Measurements from ENCODE around the gene ZNF396.

The ZNF396 gene

DNA sequence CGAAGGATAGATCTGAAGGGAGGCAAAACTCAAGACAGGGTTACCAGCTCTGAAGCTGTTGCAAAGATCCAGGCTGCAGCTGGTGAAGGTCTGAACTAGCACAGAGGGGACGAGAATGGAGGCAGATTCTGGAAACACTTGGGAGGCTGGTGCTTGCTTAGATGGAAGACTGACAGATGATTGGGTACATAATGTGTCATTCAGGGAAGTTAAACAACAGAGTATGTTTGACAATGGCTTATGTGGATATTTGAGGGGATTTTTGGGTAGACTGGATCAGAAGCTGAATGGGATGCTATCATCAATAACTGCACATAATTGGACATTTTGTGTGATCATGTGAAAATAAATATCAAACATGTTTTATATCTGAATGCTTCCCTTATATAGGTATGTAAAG lies 2.3 kb upstream of the ZNF396 start:
- DNase-seq: no peak

DNA sequence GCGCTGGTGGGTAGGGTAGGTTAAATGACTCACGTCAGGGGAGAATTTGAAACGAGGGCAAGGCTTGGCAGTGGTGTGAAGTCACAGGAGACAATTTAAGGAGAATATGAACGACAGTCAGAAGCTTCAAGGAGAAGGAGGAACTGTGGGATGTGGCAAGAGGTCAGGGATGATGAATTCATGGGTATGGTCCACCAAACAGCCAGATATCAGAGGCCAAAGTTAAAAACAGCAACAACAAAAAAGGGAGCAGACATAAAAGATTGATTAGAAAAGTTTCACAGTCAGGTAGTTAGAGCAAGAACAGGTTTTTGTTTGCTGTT lies 1.4 kb upstream of the ZNF396 start:
- no peak for DNase-seq

DNA sequence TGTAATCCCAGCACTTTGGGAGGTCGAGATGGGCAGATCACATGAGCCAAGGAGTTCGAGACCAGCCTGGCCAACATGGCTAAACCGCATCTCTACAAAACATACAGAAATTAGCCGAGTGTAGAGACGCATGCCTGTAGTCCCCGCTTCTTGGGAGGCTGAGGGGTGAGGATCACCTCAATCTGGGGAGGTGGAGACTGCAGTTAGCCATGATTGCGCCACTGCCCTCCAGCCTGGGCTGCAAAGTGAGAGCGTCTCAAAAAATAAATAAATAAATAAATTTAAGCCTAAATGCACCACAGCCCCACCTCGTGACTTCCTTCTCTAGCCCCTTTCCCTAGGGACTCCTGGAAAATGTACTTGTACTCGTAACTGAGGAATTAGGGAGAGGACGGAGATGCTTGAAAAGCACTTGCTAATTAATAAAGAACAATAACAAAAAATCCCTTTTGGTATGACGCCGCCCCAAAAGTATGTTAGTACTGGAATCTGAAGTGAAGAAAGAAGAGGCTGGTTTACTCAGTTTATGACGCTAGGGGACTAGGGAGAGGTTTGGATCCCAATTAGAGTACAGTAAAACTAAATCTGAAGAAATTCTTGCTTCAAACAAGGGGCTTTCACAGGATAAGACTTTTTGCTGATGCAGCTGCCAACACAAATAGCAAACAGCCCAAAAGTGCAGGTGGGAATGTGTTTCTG lies 887 bp upstream of the ZNF396 start:
- DNase-seq: no peak

DNA sequence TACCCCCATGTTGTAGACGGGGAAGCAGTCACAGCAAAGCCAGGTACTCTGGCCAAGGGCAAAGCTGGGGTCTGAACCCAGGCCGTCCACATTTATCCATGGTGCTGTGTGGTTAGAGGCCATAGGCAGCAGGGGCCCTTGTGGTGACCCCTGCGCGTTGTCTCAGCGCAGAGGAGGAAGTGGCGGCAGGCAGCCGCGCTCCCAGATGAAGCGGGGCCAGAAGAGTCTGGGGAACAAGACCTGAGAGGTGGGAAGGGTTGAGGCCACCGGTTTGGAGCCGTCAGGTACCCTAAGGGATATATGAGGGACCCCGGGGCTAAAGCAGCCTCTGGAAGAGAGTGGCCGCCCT lies 770 bp downstream of the ZNF396 start:
- DNase-seq: no peak

DNA sequence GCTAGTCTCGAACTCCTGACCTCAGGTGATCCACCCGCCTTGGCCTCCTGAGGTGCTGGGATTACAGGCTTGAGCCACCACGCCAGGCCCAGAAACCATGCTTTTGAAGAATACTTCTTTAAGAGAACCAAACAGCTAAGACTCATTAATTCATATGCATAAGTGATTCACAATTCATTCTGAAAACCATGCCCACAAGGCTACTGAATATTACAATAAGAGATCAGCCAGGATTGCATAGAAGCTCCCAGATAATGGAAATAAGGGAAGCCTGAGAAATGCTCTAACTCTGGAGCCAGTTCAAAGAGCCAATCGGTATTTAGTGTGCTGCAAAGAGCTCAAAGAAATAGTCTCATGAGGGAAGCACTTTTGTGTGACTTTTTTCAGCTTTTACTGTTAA lies 2.4 kb downstream of the ZNF396 start:
- DNase-seq: no peak

DNA sequence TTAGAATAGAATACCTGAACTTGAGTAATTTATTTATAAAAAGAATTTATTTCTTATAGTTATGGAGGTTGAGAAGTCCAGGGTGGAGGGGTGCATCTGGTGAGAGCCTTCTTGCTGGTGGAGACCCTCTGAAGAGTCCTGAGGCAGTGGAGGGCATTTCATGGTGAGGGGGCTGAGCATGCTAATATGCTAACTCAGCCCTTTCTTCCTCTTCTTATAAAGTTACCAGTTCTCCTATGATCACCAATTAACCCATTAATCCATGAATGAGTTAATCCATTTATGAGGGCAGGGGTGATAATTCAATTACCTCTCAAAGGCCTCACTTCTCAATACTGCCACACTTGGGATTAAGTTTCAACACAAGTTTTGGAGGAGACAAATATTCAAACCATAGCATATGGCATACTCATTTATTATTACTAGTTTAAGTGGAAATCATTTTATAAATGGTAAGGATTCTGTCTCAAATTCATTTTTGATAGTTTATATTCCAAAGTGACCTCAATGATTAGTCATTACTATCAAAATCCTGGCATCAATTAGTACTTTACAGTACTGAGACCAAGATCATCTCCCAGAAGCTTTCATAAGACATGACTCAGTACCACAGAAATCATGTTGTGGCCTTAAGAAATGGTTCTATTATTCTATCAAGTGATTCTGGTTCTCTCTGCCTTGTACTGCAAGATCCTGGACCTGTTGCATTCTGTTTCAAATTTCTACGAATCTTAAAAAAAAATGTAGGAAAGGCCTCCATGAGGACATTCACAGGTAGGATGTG lies 5.5 kb downstream of the ZNF396 start:
- no peak for DNase-seq

DNA sequence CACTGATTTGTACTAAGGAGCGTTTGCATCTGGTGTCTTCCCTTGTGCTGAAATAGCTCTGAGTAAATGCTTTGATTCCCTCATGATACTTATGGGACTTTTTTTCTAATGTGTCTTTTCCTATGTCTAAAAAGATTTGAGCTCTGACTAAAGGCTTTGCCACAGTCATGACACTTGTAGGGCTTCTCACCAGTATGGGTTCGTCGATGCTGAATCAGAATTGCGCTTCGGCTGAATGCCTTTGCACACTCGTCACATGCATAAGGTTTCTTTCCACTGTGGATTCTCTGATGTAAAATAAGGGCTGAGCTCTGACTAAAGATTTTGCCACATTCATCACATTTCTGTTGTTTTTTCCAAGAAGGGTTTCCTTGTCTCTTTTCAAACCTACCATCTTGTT lies 8.0 kb downstream of the ZNF396 start:
- no peak for DNase-seq

DNA sequence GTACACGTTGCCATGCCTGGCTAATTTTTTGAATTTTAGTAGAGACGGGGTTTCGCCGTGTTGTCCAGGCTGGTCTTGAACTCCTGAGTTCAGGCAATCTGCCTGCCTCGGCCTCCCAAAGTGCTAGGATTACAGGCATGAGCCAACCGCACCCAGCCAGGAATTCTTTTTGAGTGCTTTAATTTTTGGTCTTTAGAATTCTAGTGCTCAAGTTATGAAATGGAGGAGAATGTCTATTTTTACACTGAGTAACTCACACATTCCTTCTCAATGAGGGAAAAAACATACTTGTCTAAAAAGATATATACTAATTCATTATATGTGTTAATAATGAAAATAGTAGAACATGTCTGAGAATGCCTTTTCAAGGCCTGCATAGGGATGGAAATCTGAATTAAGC lies 8.5 kb downstream of the ZNF396 start:
- DNase-seq: no peak

DNA sequence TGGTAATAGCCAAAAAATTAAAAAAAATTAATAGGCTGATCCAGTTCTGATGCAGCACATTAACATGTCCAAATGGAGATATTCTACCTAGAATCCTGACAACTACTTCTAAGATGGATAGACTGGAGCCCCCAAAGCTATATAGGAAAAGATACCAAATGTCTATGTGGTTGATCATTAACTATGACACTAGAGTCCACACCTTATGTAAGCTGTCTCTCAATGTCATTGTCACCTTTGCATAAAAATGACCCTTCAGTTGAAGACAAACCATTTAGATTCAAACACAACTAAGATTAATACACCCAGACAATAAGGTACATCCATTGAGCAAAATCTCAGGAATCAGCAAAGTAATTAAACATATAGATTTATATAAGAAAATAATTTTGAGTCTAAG lies 14.6 kb downstream of the ZNF396 start:
- no peak for DNase-seq

DNA sequence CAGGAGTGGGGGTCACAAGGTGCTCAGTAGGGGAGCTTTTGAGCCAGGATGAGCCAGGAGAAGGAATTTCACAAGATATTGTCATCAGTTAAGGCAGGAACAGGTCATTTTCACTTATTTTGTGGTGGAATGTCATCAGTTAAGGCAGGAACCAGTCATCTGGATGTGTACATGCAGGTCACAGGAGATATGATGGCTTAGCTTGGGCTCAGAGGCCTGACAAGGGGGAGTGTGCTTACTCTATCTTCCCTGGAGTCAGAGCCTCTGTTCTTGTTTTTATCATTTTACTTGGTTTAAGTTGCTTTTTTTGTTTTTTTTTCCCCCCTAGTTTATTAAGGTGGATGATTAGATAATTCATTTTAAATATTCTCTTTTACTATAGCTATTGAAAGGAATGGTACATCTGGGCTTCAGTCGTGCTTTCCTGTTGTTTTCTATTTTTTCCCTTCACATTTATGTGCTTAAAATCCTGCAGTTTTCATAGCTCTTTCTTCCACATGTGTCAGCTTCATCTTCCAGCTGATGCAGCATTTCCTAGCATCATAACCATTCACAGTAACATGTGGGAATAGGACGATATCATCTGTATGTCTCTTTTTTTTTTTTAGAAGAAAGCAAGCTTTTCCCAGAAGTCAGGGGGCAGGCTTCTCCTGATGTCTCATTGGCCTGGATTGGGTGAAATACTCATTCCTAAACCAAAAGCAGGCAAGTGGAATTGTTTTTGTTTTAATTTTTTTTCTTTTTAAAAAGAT lies 15.4 kb downstream of the ZNF396 start:
- no peak for DNase-seq

DNA sequence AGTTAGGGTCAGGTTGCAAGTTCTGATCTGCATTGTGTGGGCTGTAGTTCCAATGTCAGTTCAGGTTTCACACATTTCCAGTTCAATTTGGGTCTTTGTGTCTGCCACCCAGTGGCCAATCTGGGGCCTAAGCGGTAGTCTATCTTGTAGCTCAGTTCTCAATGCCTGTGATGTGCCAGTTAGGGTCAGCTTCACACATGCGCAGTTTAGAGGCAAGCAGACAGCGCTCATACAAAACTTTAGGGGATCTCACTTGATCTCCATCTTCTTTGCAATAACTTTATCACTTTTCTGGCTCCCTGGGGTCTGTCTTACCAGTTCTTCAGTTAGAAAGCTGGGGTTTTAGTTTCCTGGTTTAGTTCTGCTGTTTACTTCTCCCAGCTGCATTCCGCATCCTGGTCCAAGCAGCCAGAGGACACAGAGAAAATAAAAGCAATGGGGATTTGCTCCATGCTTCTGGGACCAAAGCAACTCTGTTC lies 22.0 kb downstream of the ZNF396 start:
- peak; percentile 35 for DNase-seq

DNA sequence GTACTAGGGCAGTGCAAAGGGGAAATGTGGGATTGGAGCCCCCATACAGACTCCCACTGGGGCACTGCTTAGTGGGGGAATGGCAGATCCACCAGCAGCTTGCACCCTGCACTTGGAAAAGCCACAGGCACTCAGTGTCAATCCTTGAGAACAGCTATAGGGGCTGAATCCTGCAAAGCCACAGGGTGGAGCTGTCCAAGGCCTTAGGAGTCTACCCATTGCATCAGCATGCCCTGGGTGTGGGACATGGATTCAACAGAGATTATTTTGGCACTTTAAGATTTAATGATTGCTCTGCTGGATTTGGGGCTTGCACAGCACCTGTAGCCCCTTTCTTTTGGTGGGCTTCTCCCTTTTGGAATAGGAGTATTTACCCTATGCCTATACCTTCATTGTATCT lies 24.4 kb downstream of the ZNF396 start:
- no peak for DNase-seq

DNA sequence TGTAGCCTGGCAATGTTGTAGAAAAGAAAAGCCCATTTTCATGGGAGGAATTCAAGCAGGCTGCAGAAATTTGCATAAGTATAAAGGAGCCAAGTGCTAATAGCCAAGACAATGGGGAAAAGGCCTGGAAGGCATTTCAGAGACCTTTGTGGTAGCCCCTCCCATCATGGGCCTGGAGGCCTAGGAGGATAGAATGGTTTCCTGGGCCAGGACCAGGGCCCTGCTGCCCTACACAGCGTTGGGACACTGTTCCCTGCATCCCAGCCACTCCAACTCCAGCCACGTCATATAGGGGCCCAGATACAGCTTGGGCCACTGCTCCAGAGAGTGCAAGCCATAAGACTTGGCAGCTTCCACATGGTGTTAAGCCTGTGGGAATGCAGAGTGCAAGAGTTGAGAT lies 24.9 kb downstream of the ZNF396 start:
- DNase-seq: no peak

DNA sequence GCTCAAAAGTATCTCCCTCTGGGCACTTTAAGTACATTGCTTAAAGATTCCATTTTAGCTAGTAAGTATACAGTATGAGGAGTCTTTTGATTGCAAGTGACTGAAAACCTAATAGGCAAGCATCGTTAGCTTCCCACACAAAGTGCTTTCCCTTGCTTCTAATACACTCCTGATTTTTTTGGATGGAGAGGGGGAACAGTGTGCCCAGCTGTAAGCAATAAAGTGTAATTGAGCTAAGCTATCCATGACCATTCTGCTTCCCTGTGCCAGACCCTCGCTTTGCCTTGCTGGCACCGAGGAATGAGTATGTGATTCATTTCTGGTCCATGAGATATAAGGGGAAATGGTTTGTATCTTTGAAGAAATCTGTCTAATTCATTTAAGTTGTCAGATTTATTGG lies 29.1 kb downstream of the ZNF396 start:
- no peak for DNase-seq

DNA sequence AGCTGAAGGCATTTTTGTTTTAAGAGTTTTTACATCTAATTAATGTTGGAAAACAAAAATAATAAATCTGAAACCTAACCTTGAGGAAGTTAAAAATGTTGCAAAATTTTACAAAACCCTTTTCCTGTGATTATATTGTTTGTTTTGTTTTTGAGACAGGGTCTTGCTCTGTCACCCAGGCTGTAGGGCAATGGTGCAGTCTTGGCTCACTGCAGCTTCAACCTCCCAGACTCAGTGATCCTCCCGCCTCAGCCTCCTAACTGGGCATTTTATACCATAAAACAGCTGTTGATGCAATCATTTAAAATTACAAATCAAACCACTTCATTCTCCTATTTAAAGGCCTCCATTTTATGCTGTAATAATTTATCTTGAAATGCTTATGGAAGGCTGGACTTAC lies 31.2 kb downstream of the ZNF396 start:
- DNase-seq: no peak

DNA sequence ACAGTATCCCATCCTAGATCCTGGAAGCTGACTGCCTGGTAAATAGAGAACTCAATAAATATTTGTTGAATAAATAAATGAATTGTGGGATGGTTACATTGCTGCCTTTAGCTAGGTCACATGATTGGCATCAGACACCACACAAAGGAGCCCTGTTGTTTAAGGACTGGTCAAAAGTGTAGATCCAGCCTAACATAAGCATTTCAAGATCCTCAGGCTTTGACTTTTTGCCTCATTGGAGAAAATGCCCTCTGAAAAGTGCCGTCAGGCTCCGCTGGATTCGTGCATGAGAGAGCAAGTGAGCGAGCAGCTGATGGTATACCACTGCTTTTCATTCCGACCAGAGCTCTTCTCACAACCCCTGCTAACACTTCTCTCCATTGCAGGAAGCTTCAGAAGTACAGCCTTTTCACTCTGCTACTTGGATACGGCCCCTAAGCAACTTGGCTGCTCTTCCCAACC lies 31.6 kb downstream of the ZNF396 start:
- no peak for DNase-seq

DNA sequence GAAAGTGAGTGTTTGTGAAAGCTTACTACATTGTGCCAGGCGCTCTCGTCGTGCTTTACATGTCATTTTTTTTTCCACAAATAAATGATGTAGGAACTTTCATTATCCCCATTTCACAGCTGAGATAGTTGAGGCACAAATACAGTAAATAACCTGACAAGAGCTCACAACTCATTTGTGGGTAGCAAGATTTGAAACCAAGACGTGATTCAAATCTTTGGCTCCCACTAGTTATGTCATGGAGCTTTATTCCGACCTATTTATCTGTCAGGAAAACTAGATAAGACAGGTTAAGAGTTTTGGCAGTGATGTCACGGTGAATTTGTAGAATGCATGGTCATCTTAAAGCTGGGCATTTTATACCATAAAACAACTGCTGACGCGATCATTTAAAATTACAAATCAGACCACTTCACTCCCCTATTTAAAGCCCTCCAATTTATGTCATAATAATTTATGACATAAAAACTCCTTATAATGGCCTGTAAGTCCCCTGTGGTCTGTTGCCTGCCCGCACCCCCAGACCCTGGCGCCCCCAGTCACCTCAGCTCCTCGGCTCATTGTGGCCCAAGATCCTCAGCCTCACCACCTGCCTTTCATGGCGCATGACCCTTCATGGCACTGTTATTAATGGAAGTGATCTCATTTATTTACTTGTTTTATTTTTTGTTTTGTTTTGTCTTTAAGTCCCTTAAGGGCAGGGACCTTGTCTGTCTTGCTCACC lies 32.2 kb downstream of the ZNF396 start:
- no peak for DNase-seq

DNA sequence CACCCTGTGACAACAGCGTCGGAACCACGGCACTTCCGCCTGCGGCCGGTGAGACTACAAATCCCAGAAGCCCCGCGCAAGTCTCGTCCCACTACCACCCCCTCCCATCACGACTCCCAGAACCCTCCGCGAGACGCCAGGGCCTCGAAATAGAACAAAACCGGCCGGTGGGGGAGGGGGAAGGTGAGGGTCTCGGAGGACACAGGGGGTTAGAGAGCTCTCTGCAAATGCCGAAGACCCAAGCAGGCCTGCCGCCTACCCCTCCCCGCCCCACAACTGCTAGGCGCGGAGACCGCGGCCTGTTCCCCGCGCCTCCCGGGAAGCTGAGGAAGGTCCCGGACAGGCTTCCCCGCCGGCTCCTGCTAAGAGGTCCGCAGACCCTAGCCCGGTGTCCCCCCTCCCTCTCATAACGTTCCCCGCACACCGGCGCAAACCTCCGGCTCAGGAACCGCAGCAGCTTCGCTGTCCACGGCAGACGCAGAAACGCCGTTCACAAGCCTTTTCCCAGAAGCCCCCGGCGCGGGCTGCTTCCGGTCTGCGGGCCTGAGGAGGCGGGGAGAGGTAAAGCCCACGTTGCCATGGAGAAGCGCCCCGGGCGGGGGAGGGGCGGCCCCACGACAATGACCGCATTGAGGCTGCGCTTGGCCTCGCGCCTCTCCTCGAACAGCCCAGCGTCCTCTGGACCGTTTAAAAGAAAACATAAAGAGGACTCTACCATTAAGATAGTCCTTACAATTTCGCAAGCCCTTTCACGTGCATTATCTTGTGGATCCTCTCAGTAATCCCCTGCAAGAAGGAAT lies 33.0 kb downstream of the ZNF396 start, which contains the start of gene ZNF24:
Gene ZNF24 (minus strand): TSS at position 485 of the 800 bp plus-strand sequence. CDS start 3,770 bp downstream, outside the sequence.
- peak; percentile 87 for DNase-seq

DNA sequence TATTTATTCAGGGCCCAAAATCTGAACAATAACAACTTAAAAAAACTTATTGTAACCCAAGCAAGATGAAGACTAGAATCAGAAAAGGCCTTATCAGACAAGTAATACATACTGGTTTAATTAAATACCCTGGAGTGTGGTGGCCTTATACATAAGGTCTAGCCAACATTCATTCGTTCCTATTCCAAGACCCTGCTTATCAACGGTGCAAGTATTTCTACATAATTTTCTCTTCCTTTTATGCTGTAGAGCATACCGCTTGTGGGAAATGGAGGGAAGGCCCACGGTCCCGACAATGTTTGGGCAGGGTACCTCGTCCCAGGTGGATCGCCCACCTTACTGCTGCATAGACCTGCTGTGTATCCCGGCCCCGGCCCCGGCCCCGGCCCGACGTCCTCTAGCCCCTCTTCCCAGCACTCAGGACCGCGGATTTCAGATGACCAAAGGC lies 33.6 kb downstream of the ZNF396 start:
- no peak for DNase-seq

DNA sequence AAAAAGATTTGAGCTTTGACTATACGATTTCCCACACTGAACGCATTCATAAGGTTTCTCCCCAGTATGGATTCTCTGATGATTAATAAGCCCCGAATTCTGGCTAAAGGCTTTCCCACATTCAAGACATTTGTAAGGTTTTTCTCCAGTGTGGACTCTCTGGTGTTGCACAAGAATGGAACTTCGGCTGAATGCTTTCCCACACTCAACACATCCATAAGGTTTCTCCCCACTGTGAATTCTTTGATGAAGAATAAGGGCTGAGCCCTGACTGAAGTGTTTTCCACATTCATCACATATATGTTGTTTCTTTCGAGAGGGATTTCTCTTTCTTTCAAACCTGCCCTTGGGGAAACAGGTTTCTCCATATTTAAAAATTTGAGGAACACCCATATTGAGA lies 39.9 kb downstream of the ZNF396 start:
- no peak for DNase-seq

DNA sequence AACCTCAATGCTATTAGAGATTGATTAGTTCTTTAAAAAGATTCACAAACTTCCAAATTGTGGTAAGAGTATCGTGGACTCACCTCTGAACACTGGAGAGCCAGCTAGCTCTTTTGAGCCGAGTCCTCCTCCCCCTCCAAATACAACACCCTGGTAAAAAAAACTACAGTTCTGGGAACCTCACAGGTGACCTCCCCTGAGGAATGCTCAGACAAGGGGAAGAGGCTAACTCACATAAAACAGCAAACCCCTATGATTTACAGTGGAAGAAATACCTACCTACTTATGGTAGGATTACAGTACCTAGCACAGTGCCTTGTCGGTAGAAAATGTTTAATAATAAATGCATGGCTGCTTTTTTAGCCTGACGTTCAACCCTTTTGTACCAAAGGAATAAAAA lies 41.3 kb downstream of the ZNF396 start:
- DNase-seq: no peak

DNA sequence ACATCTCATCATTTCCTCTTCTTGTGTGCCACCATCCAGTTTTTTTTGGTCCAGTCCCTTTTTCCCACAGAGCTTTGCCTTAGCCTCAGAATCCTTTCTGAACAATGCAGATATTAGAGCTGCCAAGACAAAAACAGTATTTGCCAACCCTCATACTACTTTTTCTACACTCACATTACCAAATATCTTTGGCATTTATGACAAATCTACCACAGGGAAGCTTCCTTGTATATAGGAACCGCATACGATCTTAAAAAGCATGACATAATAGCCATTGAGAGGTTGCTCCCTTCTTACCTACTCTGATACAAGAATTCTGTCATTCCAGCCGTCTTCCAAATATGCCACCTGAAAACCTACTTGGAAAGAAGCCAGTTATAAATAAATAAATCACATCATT lies 42.3 kb downstream of the ZNF396 start:
- DNase-seq: no peak
